ENCODE results near the gene ATXN10.

ATXN10 gene

DNA sequence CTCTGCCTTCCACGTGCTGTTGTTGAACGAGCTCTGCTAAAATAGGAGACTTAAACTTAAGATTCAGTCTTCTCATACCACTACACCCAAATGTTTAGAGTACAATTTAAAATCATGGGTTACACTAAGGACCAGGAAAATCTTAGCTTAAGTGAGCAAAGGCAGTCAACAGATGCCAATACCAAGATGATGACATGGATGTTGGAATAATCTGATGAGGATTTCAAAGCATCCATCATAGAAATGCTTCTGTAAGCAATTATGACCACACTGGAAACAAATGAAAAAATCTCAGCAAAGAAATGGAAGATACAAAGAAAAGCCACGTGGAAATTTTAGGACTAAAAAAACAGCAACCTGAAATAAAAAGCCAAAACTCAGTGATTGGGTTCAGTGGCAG lies 109.8 kb downstream of the ATXN10 start:
- TF ChIP-seq, protein P1, sequence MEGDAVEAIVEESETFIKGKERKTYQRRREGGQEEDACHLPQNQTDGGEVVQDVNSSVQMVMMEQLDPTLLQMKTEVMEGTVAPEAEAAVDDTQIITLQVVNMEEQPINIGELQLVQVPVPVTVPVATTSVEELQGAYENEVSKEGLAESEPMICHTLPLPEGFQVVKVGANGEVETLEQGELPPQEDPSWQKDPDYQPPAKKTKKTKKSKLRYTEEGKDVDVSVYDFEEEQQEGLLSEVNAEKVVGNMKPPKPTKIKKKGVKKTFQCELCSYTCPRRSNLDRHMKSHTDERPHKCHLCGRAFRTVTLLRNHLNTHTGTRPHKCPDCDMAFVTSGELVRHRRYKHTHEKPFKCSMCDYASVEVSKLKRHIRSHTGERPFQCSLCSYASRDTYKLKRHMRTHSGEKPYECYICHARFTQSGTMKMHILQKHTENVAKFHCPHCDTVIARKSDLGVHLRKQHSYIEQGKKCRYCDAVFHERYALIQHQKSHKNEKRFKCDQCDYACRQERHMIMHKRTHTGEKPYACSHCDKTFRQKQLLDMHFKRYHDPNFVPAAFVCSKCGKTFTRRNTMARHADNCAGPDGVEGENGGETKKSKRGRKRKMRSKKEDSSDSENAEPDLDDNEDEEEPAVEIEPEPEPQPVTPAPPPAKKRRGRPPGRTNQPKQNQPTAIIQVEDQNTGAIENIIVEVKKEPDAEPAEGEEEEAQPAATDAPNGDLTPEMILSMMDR (IDR thresholded peaks at IDR 0.05): no peak

DNA sequence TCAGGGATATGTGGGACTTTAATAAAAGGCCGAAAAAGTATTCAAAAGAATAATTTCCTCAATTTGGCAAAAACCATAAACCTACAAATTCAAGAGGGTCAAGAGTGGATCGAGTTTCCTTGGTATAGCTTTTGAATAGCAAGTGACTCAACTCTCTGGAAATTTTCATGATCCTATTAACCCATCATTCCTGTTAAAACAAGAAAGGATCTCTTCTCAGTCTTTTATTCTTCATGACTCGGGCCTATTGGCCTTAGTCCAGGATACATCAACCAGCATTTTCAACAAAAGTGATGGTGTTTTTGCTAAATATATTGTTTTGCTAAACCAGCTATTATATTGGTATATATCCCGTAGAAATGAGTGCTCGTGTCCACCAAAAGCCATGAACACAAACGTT lies 110.3 kb downstream of the ATXN10 start:
- TF ChIP-seq, protein P1 (IDR thresholded peaks at IDR 0.05): no peak

DNA sequence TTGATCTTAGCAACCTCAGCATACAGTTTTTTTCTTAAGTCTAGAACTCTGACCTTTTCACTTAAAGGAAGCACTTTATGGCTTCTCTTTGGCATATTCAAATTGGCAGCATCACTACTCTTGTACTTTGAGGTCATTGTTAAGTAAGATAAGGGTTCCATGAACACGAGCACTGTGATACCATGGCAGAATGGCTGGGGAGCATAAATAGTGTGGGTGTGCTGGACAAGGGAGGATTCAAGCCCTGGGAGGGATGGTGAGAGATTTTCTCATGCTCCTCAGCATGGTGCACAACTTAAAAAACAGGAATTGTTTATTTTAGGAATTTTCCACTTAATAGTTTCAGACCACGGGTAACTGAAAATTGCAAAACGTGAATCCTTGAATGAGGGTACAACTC lies 111.4 kb downstream of the ATXN10 start:
- TF ChIP-seq, protein P1 (IDR thresholded peaks at IDR 0.05): no peak

DNA sequence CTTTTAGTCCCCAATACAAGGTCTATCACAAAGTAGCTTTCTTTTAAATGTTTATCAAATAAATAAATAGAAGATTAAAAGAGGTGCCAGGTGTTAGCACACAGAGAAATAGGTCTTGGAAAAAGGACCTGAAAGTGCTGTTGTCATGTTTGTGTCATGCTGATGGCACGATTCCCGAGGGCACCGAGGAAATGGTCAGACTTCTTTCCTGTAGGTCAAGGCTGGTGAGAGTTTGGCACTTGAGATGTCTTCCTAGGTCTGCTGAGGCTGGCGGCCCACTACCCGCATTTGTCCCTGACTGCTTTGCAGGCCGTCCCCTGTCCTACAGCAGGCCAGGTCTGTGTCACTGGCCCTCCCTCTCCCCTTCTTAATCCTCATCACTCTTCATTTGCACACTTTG lies 112.1 kb downstream of the ATXN10 start:
- TF ChIP-seq, protein P1 (IDR thresholded peaks at IDR 0.05): no peak

DNA sequence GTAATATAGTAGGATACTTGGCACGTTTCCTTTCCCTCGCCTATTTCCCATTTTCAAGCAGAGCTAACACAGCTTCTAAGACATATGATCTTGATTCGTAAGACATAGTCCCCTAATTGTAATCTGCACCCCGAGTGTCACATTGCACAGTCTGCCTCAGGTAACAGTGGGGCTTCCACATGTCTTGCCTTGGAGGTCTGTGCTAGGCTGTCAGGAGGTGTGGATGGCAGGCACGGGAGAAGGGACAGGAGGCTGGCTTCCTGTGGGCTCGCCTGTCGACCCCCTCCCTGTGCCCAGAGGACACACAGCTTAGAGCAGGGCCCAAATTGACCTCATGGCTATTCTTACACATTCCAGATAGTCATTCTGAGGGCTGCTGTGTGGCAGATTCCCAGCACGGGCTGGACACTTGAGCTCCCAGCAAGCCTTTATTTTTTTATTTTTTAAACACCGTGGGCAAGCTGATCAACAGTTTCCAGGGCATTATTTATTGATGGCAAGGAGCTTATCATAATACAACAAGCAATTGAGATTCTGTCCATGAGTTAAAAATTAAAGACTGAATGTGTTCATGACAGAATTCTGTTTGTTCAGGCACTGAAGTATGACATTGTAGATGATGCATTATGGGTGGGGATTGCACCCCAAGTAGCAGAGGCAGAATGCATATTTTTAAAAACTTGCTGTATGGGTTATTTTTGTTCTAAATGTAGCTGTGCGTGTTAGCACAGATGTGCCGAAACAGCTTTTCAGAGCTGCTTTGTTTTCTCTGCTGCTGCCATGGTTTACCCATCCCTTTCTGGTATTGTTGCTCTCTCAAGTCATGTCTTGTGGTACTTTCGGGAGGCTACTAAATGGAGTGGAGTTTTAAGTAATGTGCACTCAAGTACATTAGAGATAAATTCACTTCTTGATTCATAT lies 113.0 kb downstream of the ATXN10 start:
- TF ChIP-seq, protein P1 (IDR thresholded peaks at IDR 0.05): no peak

DNA sequence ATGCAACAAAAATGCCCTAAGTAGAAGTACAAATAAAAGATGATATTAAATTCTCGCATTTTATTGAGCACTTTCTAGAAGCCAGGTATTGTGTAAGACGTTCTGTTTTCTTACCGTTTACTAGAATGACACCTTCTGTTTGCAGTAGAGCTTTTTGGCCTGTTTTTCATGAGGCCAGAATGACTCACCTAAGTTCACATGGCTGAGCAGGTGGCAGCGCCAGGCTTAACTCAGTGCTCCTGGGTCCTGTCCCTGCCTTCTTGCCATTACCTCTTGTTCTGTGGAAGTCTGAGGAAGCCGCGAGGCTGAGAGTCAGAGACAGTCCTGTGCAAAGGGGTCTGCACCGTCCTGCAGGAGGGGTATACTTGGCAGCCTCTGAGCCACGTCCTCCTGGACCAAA lies 113.8 kb downstream of the ATXN10 start:
- TF ChIP-seq, protein P1 (IDR thresholded peaks at IDR 0.05): no peak

DNA sequence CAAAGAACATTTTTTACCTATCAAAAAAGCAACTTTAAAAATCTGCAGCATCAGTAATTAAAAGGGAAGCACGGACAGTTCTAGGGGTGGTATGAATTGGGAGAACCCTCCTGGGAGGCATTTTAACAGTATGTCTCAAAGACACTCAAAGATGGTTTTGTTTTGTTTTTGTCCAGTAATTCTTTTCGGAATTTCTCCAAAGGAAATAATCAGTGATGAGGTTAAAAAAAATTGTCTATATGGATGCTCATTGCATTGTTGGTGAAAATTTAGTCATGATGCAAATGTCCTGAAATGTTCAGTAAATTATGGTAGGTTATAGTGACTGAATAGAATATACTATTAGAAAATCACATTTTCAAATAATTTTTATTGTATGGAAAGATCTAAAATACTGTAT lies 115.1 kb downstream of the ATXN10 start:
- TF ChIP-seq, protein P1 (IDR thresholded peaks at IDR 0.05): no peak

Data from LNCAP (cell line).